Sigmoid colon (tissue), 7 donors: ENCODE measurements around the gene VSIG8. TPM values are rescaled to one million over a fixed set of nuclear protein-coding genes. Genes with fewer than 3 reads are reported as not detected.

Source experiments
- DNase-seq: peaks from one replicate; pipeline ENCODE4 v3.0.0-alpha.2; 2019
- H3K27ac ChIP-seq, 4 donors: fragments of 200-600 bp; sonication (generic); one replicate each; pipeline ENCODE4 v1.5.1; 2016 to 2019; ENCODE audit warnings: mild to moderate bottlenecking in 1 of 4
- H3K27me3 ChIP-seq, 3 donors: fragments of 200-600 bp; sonication (generic); one replicate each; pipeline ENCODE4 v1.5.1; 2019; ENCODE audit warnings: mild to moderate bottlenecking in 1 of 3
- H3K36me3 ChIP-seq, 4 donors: fragments of 200-600 bp; sonication (generic); one replicate each; pipeline ENCODE4 v1.5.1; 2016 to 2019
- H3K4me1 ChIP-seq, 4 donors: fragments of 200-600 bp; sonication (generic); one replicate each; pipeline ENCODE4 v1.5.1; 2017 to 2019
- H3K4me3 ChIP-seq, 4 donors: fragments of 200-600 bp; sonication (generic); one replicate each; pipeline ENCODE4 v1.5.1; 2017 to 2019; ENCODE audit warnings: mild to moderate bottlenecking in 2 of 4, moderate library complexity in 1 of 4
- H3K9me3 ChIP-seq, 4 donors: fragments of 200-600 bp in 3 of 4; sonication (generic) in 3 of 4; one replicate each; pipeline versions ENCODE4 v1.5.1 to v1.6.1; 2013 to 2019
- CTCF ChIP-seq, 4 experiments: fragments of 450-650 bp in 3 of 4; fragments of 200-600 bp in 1 of 4; IDR thresholded peaks; one replicate each; pipeline ENCODE4 v1.5.1; 2016 to 2019; ENCODE audit warnings: antibody characterized with exemption in 4 of 4, mild to moderate bottlenecking in 3 of 4, moderate library complexity in 2 of 4
- EP300 ChIP-seq, 4 donors: sonication (generic); formaldehyde crosslinking; IDR thresholded peaks; one replicate each; pipeline ENCODE4 v1.6.1; 2017; ENCODE audit warnings: antibody characterized with exemption in 4 of 4
- POLR2A ChIP-seq, 2 donors: fragments of 450-650 bp; IDR thresholded peaks; one replicate each; pipeline ENCODE4 v1.6.1; 2016; ENCODE audit warnings: antibody characterized with exemption in 2 of 2, mild to moderate bottlenecking in 2 of 2, moderate library complexity in 2 of 2
- POLR2AphosphoS5 ChIP-seq, 4 donors: sonication (generic); formaldehyde crosslinking; IDR thresholded peaks; one replicate each; pipeline ENCODE4 v1.6.1; 2017; ENCODE audit warnings: antibody characterized with exemption in 4 of 4
- WGBS, 2 donors: extraction: QIAGEN DNeasy Blood & Tissue Kit; methylation state at CpG; one replicate each; pipeline ENCODE4 v1.1.7; 2013; 5-methylcytosine and 5-hydroxymethylcytosine counted together
- intact Hi-C: fragments of 100-400 bp; cut with DNase I; formaldehyde crosslinking; loops from one replicate; pipeline ENCODE4 v1.15.1; 2023
- polyA plus RNA-seq, 3 donors: library from polyadenylated mRNA; stranded (reverse); fragments of 200-250 nt; gene quantifications; one replicate each; pipeline ENCODE4 v1.2.3, GENCODE V29; 2013
- total RNA-seq, 4 donors: library from RNA; depleted of rRNA; stranded (reverse); fragments of >200 nt; gene quantifications; one replicate each; pipeline ENCODE4 v1.1.0, GENCODE V29; 2016
- donor health status: healthy with polysubstance abuse.
- donor health status: Bipolar disorder and iron deficiency.
- donor health status: healthy.

The VSIG8 gene
- total and polyA plus RNA-seq, 7 donors = 0.10 TPM; not detected in 6

DNA sequence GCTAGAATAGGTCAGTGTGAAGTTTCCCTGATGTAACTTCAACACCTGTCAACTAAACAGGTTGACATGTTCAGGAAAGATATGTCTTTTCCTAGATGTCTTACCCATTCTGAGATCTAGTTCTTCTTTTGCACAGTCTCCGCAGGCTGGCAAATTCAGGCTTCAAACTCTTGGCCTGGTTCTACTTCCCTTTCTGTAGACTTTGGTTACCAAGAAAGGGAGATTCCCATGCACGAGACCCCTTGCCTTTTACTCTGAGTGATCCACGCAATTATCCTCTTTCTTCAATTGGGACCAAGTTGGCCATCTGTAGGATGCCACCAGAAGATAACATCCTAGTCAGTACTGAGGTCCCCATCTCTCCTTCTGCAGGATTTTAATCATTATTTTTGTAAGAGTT is 35.5 kb upstream of the VSIG8 start:
- intact Hi-C loops = no loop called here
- no peaks in the 10 kb centered on the region for H3K36me3 ChIP-seq
- H3K4me1 ChIP-seq = peaks cover 0 to 11% (median 9%) of the 10 kb centered on the region in 4 donors
- WGBS, 2 donors = 71 to 95% methylated on average over 3 of the region's 3 CpGs
- no peak for DNase-seq
- no peak overlapping the region for H3K4me3 ChIP-seq
- no peaks in the 10 kb centered on the region for H3K27me3 ChIP-seq
- no peak for TF ChIP-seq EP300 (IDR thresholded peaks at IDR 0.05)
- no peak for TF ChIP-seq POLR2A (IDR thresholded peaks at IDR 0.05)
- no peak for TF ChIP-seq POLR2AphosphoS5 (IDR thresholded peaks at IDR 0.05)
- no peak for TF ChIP-seq CTCF (IDR thresholded peaks at IDR 0.05)
- H3K9me3 ChIP-seq = no peaks in the 10 kb centered on the region
- no peak overlapping the region for H3K27ac ChIP-seq

DNA sequence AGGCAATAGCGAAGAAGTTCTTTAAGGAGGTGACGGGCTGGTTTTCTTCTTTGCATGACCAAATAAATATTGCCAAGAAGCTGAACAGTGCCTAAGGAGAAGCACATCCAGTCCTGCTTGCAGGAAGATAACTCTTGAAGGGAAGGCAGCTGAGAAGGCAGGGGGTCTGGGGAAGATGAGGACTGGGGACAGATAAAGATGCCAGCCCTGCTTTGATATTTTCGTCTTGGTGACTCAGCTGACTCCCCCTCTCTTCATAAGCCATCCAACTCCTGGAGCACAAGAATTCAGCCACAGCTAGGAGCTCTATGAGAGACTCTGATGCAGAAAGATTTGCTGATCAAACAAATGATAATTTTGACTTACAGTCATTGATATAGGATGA is 34.1 kb upstream of the VSIG8 start:
- 81 to 83% methylated on average over 3 of the region's 3 CpGs for WGBS, 2 donors
- no peak overlapping the region for H3K4me3 ChIP-seq
- H3K4me1 ChIP-seq = peaks cover 0 to 11% (median 9%) of the 10 kb centered on the region in 4 donors
- no peak for TF ChIP-seq POLR2AphosphoS5 (IDR thresholded peaks at IDR 0.05)
- peak overlapping the region in 2 of 4 donors; percentile 10 to 53 for H3K27ac ChIP-seq
- H3K36me3 ChIP-seq = no peaks in the 10 kb centered on the region
- H3K9me3 ChIP-seq = no peaks in the 10 kb centered on the region
- intact Hi-C loops = no loop called here
- DNase-seq = no peak
- H3K27me3 ChIP-seq = no peaks in the 10 kb centered on the region

- no peak for TF ChIP-seq CTCF (IDR thresholded peaks at IDR 0.05)
- no peak for TF ChIP-seq EP300 (IDR thresholded peaks at IDR 0.05)
- no peak for TF ChIP-seq POLR2A (IDR thresholded peaks at IDR 0.05)
- no peak for TF ChIP-seq POLR2AphosphoS5 (IDR thresholded peaks at IDR 0.05)
- 78 to 85% methylated on average over 6 of the region's 6 CpGs for WGBS, 2 donors
- H3K4me3 ChIP-seq = no peak overlapping the region
- H3K4me1 ChIP-seq = peaks cover 0 to 11% (median 9%) of the 10 kb centered on the region in 4 donors
- intact Hi-C loops = no loop called here
- no peaks in the 10 kb centered on the region for H3K27me3 ChIP-seq
- no peaks in the 10 kb centered on the region for H3K9me3 ChIP-seq
- peak overlapping the region in 1 of 4 donors; percentile 53 for H3K27ac ChIP-seq
- no peaks in the 10 kb centered on the region for H3K36me3 ChIP-seq
- DNase-seq = peak; percentile 56
These were observed 33.5 kb upstream of the VSIG8 start for GRCh38 chr1:159895836-159896545.

- Histone ChIP-seq H3K4me3 (no peak overlapping the region), H3K9me3 (no peaks in the 10 kb centered on the region), H3K4me1 (peaks cover 0 to 8% (median 7%) of the 10 kb centered on the region in 4 donors), H3K27ac (no peak overlapping the region), H3K27me3 (no peaks in the 10 kb centered on the region), H3K36me3 (no peaks in the 10 kb centered on the region)
- TF ChIP-seq CTCF (IDR thresholded peaks at IDR 0.05) = no peak
- TF ChIP-seq POLR2A (IDR thresholded peaks at IDR 0.05) = no peak
- TF ChIP-seq EP300 (IDR thresholded peaks at IDR 0.05) = no peak
- TF ChIP-seq POLR2AphosphoS5 (IDR thresholded peaks at IDR 0.05) = no peak
- intact Hi-C loops = no loop called here
- no peak for DNase-seq
- WGBS, 2 donors = 84 to 86% methylated on average over 3 of the region's 3 CpGs
These were observed 32.8 kb upstream of the VSIG8 start for GRCh38 chr1:159895286-159895685.

DNA sequence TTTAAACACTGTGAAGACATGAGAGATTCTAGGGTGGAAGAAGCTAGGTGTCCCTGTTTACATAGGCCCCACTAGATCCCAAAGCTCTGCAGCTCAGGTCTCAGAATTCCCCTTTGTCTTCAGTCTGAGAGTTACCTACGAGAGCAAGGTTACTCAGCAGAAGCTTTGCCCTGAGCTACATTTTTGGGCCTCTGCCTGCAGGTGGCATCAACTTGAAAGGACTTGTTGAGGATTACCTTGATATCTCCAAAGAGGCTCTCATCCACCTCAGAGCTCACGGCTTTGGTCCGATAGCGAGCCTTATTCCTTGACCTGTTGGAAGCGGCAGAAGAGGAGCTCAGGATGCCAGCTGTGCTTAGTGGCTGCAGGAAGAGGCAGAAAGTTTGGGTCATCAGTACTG is 30.5 kb upstream of the VSIG8 start:
- intact Hi-C loops = no loop called here
- no peak for DNase-seq
- Histone ChIP-seq H3K36me3 (no peaks in the 10 kb centered on the region), H3K4me3 (no peak overlapping the region), H3K27me3 (no peaks in the 10 kb centered on the region), H3K27ac (no peak overlapping the region), H3K4me1 (peaks cover 0 to 5% (median 0%) of the 10 kb centered on the region in 4 donors), H3K9me3 (no peaks in the 10 kb centered on the region)
- TF ChIP-seq POLR2AphosphoS5 (IDR thresholded peaks at IDR 0.05) (no peak), EP300 (IDR thresholded peaks at IDR 0.05) (no peak), CTCF (IDR thresholded peaks at IDR 0.05) (no peak), POLR2A (IDR thresholded peaks at IDR 0.05) (no peak)
- 83 to 87% methylated on average over 5 of the region's 5 CpGs for WGBS, 2 donors
